Loucy (cell line): ENCODE data around the gene CDKN1C.

Experiments used
- H2AFZ ChIP-seq: fragments of 200-600 bp; sonication (generic); 2 replicates; pipeline ENCODE4 v1.6.0; 2016; ENCODE audit warnings: antibody characterized with exemption, mild to moderate bottlenecking, low read length, moderate library complexity
- H3F3A ChIP-seq: fragments of 200-600 bp; 2 replicates; pipeline ENCODE4 v1.6.0; 2016; ENCODE audit warnings: antibody characterized with exemption, low read depth, mild to moderate bottlenecking
- H3K27me3 ChIP-seq: fragments of 200-600 bp; sonication (generic); 2 replicates; pipeline ENCODE4 v1.6.1; 2014; ENCODE audit warnings: low read length, mild to moderate bottlenecking; ENCODE audit not compliant: insufficient read depth, poor library complexity, severe bottlenecking
- H3K36me3 ChIP-seq: fragments of 200-600 bp; sonication (generic); 2 replicates; pipeline ENCODE4 v1.6.1; 2016; ENCODE audit warnings: low read length; ENCODE audit not compliant: insufficient read depth
- H3K4me1 ChIP-seq: fragments of 200-600 bp; sonication (generic); 2 replicates; pipeline ENCODE4 v1.5.1; 2014; ENCODE audit warnings: low read length, mild to moderate bottlenecking; ENCODE audit not compliant: insufficient read depth, poor library complexity, severe bottlenecking
- H3K4me2 ChIP-seq: fragments of 200-600 bp; sonication (generic); 2 replicates; pipeline ENCODE4 v1.6.0; 2014; ENCODE audit warnings: antibody characterized with exemption, low read length, low read depth, mild to moderate bottlenecking; ENCODE audit not compliant: poor library complexity, severe bottlenecking
- H3K4me3 ChIP-seq: fragments of 200-600 bp; sonication (generic); 2 replicates; pipeline ENCODE4 v1.5.1; 2014; ENCODE audit warnings: low read length, mild to moderate bottlenecking, mixed read lengths; ENCODE audit not compliant: poor library complexity, severe bottlenecking
- H3K79me2 ChIP-seq: fragments of 200-600 bp; sonication (generic); 2 replicates; pipeline ENCODE4 v1.6.1; 2014; ENCODE audit warnings: low read length; ENCODE audit not compliant: insufficient read depth
- H3K9ac ChIP-seq: fragments of 200-600 bp; sonication (generic); 2 replicates; pipeline ENCODE4 v1.6.0; 2014; ENCODE audit warnings: mild to moderate bottlenecking, low read depth, low read length, moderate library complexity; ENCODE audit not compliant: poor library complexity, severe bottlenecking
- H3K9me2 ChIP-seq: fragments of 200-600 bp; sonication (generic); replicated peaks from 2 replicates; pipeline ENCODE4 v1.6.1; 2016; ENCODE audit warnings: low read depth, low read length, mixed read lengths
- H3K9me3 ChIP-seq: fragments of 200-600 bp; sonication (generic); 2 replicates; pipeline ENCODE4 v1.6.1; 2014; ENCODE audit warnings: mild to moderate bottlenecking, antibody characterized with exemption, low read length, low read depth; ENCODE audit not compliant: insufficient read depth
- H4K20me1 ChIP-seq: fragments of 200-600 bp; sonication (generic); 2 replicates; pipeline ENCODE4 v1.6.0; 2014; ENCODE audit warnings: antibody characterized with exemption, low read length, mild to moderate bottlenecking; ENCODE audit not compliant: insufficient read depth, poor library complexity, severe bottlenecking
- EZH2phosphoT487 ChIP-seq: fragments of 200-600 bp; IDR thresholded peaks from 2 replicates; pipeline ENCODE4 v1.6.1; 2018; ENCODE audit warnings: antibody characterized with exemption, mild to moderate bottlenecking, moderate library complexity, borderline replicate concordance
- TF ChIP-seq, protein P1 (sequence below): fragments of 200-600 bp; sonication (generic); conservative IDR thresholded peaks from 2 replicates; pipeline ENCODE4 v1.5.1; 2014; ENCODE audit warnings: mild to moderate bottlenecking, antibody characterized with exemption, low read length

CDKN1C gene

DNA sequence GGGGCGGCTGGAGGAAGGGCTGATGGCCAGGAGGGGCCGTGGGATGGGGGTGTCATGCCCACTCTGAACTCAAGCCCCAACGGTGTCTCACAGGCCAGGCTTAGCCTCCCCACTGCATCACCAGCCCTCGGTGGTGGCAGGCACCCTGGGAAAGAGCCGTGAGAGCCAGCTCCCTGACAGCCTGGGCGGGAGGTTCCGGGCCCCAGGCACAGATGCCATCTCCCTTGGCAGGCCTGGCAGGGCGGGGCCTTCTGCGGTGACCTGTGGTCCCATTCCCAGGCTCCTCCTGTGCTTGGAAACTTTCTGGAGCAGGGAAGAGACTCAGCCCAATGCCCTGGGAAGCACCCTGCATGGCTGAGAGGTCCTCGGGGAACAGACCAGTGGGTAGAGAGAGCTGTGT lies 38.8 kb upstream of the CDKN1C start:
- Histone ChIP-seq H4K20me1 (no peaks in the 10 kb centered on the region), H3K9me2 (no peaks in the 10 kb centered on the region), H3K9me3 (no peaks in the 10 kb centered on the region), H3F3A (no peaks in the 10 kb centered on the region), H3K79me2 (no peaks in the 10 kb centered on the region), H3K4me2 (no peak overlapping the region), H3K36me3 (no peaks in the 10 kb centered on the region), H3K27me3 (no peaks in the 10 kb centered on the region), H3K4me1 (peaks cover 14% of the 10 kb centered on the region), H2AFZ (no peak overlapping the region), H3K4me3 (no peak overlapping the region), H3K9ac (no peak overlapping the region)
- TF ChIP-seq EZH2phosphoT487: no peak
- TF ChIP-seq, protein P1, sequence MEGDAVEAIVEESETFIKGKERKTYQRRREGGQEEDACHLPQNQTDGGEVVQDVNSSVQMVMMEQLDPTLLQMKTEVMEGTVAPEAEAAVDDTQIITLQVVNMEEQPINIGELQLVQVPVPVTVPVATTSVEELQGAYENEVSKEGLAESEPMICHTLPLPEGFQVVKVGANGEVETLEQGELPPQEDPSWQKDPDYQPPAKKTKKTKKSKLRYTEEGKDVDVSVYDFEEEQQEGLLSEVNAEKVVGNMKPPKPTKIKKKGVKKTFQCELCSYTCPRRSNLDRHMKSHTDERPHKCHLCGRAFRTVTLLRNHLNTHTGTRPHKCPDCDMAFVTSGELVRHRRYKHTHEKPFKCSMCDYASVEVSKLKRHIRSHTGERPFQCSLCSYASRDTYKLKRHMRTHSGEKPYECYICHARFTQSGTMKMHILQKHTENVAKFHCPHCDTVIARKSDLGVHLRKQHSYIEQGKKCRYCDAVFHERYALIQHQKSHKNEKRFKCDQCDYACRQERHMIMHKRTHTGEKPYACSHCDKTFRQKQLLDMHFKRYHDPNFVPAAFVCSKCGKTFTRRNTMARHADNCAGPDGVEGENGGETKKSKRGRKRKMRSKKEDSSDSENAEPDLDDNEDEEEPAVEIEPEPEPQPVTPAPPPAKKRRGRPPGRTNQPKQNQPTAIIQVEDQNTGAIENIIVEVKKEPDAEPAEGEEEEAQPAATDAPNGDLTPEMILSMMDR: no peak

DNA sequence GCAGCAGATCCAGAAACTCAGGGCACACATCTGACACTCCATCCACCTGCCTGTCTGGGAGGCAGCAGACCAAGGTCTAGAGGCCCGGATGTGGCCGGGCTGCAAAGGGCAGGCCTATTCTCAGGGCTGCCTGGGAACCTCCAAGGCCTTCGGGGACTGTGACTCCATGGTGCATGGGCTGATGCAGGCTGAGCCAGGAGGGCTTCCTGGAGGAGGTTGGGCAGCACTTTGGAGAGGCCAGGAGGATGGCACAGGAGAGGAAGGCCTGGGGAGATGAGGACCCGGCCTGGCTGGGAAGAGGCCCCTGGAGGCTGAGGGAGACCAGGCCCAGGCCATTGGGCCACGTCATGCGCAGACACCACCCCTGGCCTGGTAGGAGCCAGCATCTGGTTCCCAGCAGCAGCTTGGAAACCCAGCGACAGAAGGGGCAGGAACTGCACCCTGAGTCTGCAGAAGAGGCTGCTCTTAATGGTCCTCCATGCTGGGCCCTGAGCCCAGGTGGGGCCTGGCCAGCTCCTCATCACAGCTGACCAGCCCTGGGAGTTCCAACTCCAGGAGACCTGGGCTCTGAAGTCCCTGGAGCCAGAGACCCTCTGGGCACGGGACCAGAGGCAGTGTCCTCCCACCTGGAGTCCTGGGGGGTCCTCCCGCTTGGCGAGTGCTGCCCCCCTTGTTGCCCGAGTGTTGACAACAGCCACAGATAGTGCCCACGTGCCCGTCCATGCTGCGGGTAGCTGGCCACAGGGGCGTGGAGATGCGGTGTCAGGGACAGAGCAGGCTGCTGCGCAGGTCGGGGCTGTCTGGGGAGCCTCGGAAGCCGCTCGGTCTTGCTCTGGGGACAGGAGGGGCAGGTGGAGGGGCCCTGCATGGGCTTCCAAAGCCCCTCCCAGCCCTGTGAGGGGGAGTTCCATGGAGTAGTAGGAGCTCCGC lies 38.1 kb upstream of the CDKN1C start:
- TF ChIP-seq, protein P1: no peak
- TF ChIP-seq EZH2phosphoT487: no peak
- Histone ChIP-seq H3K36me3 (no peaks in the 10 kb centered on the region), H3K27me3 (no peaks in the 10 kb centered on the region), H3K9me3 (no peaks in the 10 kb centered on the region), H3F3A (no peaks in the 10 kb centered on the region), H3K9ac (no peak overlapping the region), H3K4me3 (no peak overlapping the region), H3K79me2 (no peaks in the 10 kb centered on the region), H2AFZ (no peak overlapping the region), H3K4me1 (peaks cover 14% of the 10 kb centered on the region), H3K9me2 (no peaks in the 10 kb centered on the region), H4K20me1 (no peaks in the 10 kb centered on the region), H3K4me2 (no peak overlapping the region)

DNA sequence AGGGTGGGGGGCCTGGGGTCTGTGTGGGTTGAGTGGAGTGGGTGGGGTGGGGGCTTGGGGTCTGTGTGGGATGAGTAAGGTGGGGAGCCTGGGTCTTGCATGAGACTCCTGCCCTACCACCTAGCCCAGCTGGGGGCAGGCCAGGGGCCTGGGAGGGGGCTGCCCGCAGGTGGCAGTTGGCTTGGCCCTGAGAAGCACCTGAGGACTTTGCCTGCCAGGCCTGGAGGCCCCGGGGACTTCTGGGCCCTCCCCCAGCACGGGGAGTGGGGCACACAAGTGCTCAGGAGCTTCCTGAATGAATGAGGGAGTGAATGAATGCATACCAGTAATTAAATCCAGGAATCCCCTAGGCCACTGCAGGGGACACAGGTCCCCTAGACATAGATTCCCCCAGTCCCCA lies 37.1 kb upstream of the CDKN1C start:
- no peak overlapping the region for H3K4me3 ChIP-seq
- H3K79me2 ChIP-seq: no peaks in the 10 kb centered on the region
- no peaks in the 10 kb centered on the region for H3K36me3 ChIP-seq
- no peaks in the 10 kb centered on the region for H3K9me3 ChIP-seq
- no peaks in the 10 kb centered on the region for H3K27me3 ChIP-seq
- no peak overlapping the region for H2AFZ ChIP-seq
- no peak overlapping the region for H3K4me2 ChIP-seq
- no peak overlapping the region for H3K9ac ChIP-seq
- no peaks in the 10 kb centered on the region for H4K20me1 ChIP-seq
- no peaks in the 10 kb centered on the region for H3F3A ChIP-seq
- peaks cover 6% of the 10 kb centered on the region for H3K4me1 ChIP-seq
- TF ChIP-seq EZH2phosphoT487: no peak
- TF ChIP-seq, protein P1: no peak
- no peaks in the 10 kb centered on the region for H3K9me2 ChIP-seq
